Measurements from ENCODE around the gene AGTPBP1. TPM values are rescaled to one million over a fixed set of nuclear protein-coding genes. Genes with fewer than 3 reads are reported as not detected.

The AGTPBP1 gene
- total and polyA plus RNA-seq, 9 of the 15 experiments (the other 6 are each of a cell fraction or from before 2014, with no cell fraction given), result 1.4 to 7.9 (median 4.6) TPM

GRCh38 chr9:85676790-85677189, 65.0 kb downstream of the AGTPBP1 start:
- no peaks in the 10 kb centered on the region for H3K36me3 ChIP-seq (ENCODE audit: control insufficient read depth, insufficient read depth, low read length)
- intact Hi-C loops (cut with micrococcal nuclease), result no loop called here

GRCh38 chr9:85667374-85667773, 74.4 kb downstream of the AGTPBP1 start:
- no peaks in the 10 kb centered on the region for H3K36me3 ChIP-seq (ENCODE audit: control insufficient read depth, insufficient read depth, low read length)
- no TSS peak for BruUV-seq (replicated peaks)
- H3K9me1 ChIP-seq (ENCODE audit: control insufficient read depth, insufficient read depth, low read length), result no peaks in the 10 kb centered on the region
- H3K4me1 ChIP-seq (replicated peaks in 1 of 2; ENCODE audit: control insufficient read depth in 2 of 2, insufficient read depth in 2 of 2, low read length in 2 of 2), result no peaks in the 10 kb centered on the region
- intact Hi-C loops (cut with micrococcal nuclease), result no loop called here
- FAIRE-seq, result no peak
- H3K79me2 ChIP-seq (ENCODE audit: control insufficient read depth, insufficient read depth, low read length), result no peaks in the 10 kb centered on the region
- ChIA-PET POLR2A (interaction anchor here (0.7 kb wide), 1 partner anchor 1074 kb away, joined by 3 read pairs; no protein-coding TSS in a partner anchor), CTCF (ENCODE audit: low intra/inter-chr PET ratio) (no interaction called here)
- no peaks in the 10 kb centered on the region for H3K9me3 ChIP-seq (replicated peaks; ENCODE audit: control insufficient read depth, insufficient read depth, low read depth, low read length)
- H3K9ac ChIP-seq (ENCODE audit: insufficient read depth in 1 of 2, low read depth in 2 of 2, low read length in 2 of 2), result no peak overlapping the region
- no peak for DNase-seq (ENCODE audit: extremely low read depth in 1 of 4, low spot score in 3 of 4)
- no peaks in the 10 kb centered on the region for H3K27me3 ChIP-seq (ENCODE audit: control insufficient read depth in 2 of 2, insufficient read depth in 2 of 2, low read length in 2 of 2)
- no peak overlapping the region for H3K27ac ChIP-seq (ENCODE audit: extremely low read depth, low read depth, low read length)
- no peak for ATAC-seq
- TF ChIP-seq ZNF174 (CRISPR knock-in tag; IDR thresholded peaks at IDR 0.05), result no peak
- TF ChIP-seq DIDO1 (tag; IDR thresholded peaks at IDR 0.05; ENCODE audit: low read depth), result no peak
- TF ChIP-seq ZEB2 (IDR thresholded peaks at IDR 0.05), result no peak
- H3K4me3 ChIP-seq, result no peak overlapping the region
- 0% methylated on average over 1 of the region's 1 CpG for WGBS (ENCODE audit: insufficient coverage, low coverage, missing lambda C conversion rate)
- H2AFZ ChIP-seq (ENCODE audit: low read depth, low read length), result no peak overlapping the region
- no peaks in the 10 kb centered on the region for H4K20me1 ChIP-seq (replicated peaks; ENCODE audit: control insufficient read depth, insufficient read depth, low read length)
- in situ Hi-C loops (cut with MboI), result no loop called here
- H3K4me2 ChIP-seq (ENCODE audit: insufficient read depth, low read length), result no peak overlapping the region

More at GRCh38 chr9:85676790-85677189, 65.0 kb downstream of the AGTPBP1 start:
- H3K9me1 ChIP-seq (ENCODE audit: control insufficient read depth, insufficient read depth, low read length), result no peaks in the 10 kb centered on the region
- H3K9me3 ChIP-seq (replicated peaks; ENCODE audit: control insufficient read depth, insufficient read depth, low read depth, low read length), result no peaks in the 10 kb centered on the region
- ChIA-PET CTCF (ENCODE audit: low intra/inter-chr PET ratio) (no interaction called here), POLR2A (no interaction called here)
- FAIRE-seq (no peak), DNase-seq (ENCODE audit: extremely low read depth in 1 of 4, low spot score in 3 of 4) (no peak), ATAC-seq (no peak)
- 19% methylated on average over 2 of the region's 2 CpGs for WGBS (ENCODE audit: insufficient coverage, low coverage, missing lambda C conversion rate)
- no peaks in the 10 kb centered on the region for H4K20me1 ChIP-seq (replicated peaks; ENCODE audit: control insufficient read depth, insufficient read depth, low read length)
- in situ Hi-C loops (cut with MboI), result no loop called here
- H3K4me1 ChIP-seq (replicated peaks in 1 of 2; ENCODE audit: control insufficient read depth in 2 of 2, insufficient read depth in 2 of 2, low read length in 2 of 2), result no peaks in the 10 kb centered on the region
- no peak overlapping the region for H3K4me3 ChIP-seq
- H3K27me3 ChIP-seq (ENCODE audit: control insufficient read depth in 2 of 2, insufficient read depth in 2 of 2, low read length in 2 of 2), result no peaks in the 10 kb centered on the region
- H3K9ac ChIP-seq (ENCODE audit: insufficient read depth in 1 of 2, low read depth in 2 of 2, low read length in 2 of 2), result no peak overlapping the region
- 0 out of 2 replicates have a peak, but pooled peaks have one; percentile 4 for TF ChIP-seq CBFA2T3 (IDR thresholded peaks at IDR 0.05)
- TF ChIP-seq ZNF764 (CRISPR knock-in tag; IDR thresholded peaks at IDR 0.05; ENCODE audit: low read depth), result no peak
- no peaks in the 10 kb centered on the region for H3K79me2 ChIP-seq (ENCODE audit: control insufficient read depth, insufficient read depth, low read length)
- no peak overlapping the region for H2AFZ ChIP-seq (ENCODE audit: low read depth, low read length)
- BruUV-seq (replicated peaks), result no TSS peak
- no peak overlapping the region for H3K27ac ChIP-seq (ENCODE audit: extremely low read depth, low read depth, low read length)
- H3K4me2 ChIP-seq (ENCODE audit: insufficient read depth, low read length), result no peak overlapping the region

All from K562 (cell line).